Fibroblast of lung (primary cell): Measurements from ENCODE around the gene NTRK3. TPM values are rescaled to one million over a fixed set of nuclear protein-coding genes. Genes with fewer than 3 reads are reported as not detected.

Experiments
- DNase-seq, 2 donors: peaks; one replicate each; pipeline versions ENCODE4 v3.0.0 to v3.0.0-alpha.2; 2010; ENCODE audit warnings: low read depth in 2 of 2
- H2AFZ ChIP-seq: 2 replicates; pipeline ENCODE4 v1.5.1; 2012; ENCODE audit warnings: low read length, control low read depth, inconsistent platforms
- H3K27ac ChIP-seq: 2 replicates; pipeline ENCODE4 v1.5.1; 2011; ENCODE audit warnings: low read length, control low read depth; ENCODE audit not compliant: insufficient read depth
- H3K27me3 ChIP-seq: 2 replicates; pipeline ENCODE4 v1.5.1; 2011; ENCODE audit warnings: mild to moderate bottlenecking, low read length; ENCODE audit not compliant: control insufficient read depth, insufficient read depth
- H3K36me3 ChIP-seq: 2 replicates; pipeline ENCODE4 v1.5.1; 2011; ENCODE audit warnings: low read length; ENCODE audit not compliant: control insufficient read depth, insufficient read depth
- H3K4me1 ChIP-seq: 2 replicates; pipeline ENCODE4 v1.5.1; 2011; ENCODE audit warnings: low read length; ENCODE audit not compliant: control insufficient read depth, insufficient read depth; ENCODE audit errors: extremely low read depth
- H3K4me2 ChIP-seq: 2 replicates; pipeline ENCODE4 v1.5.1; 2011; ENCODE audit warnings: low read length, control low read depth; ENCODE audit not compliant: insufficient read depth; ENCODE audit errors: extremely low read depth
- H3K4me3 ChIP-seq, 4 experiments: fragments of 200-600 bp in 1 of 4; sonication (generic) in 1 of 4; replicated peaks in 1 of 4; 2 replicates each; pipeline ENCODE4 v1.5.1; 2011 to 2016; ENCODE audit warnings: low read length in 4 of 4, low read depth in 3 of 4, mild to moderate bottlenecking in 3 of 4, control low read depth in 2 of 4, inconsistent platforms in 1 of 4, mixed read lengths in 1 of 4; ENCODE audit not compliant: insufficient read depth in 1 of 4; ENCODE audit errors: control extremely low read depth in 1 of 4
- H3K79me2 ChIP-seq: 2 replicates; pipeline ENCODE4 v1.5.1; 2012; ENCODE audit warnings: mild to moderate bottlenecking, low read length, inconsistent platforms; ENCODE audit not compliant: control insufficient read depth, insufficient read depth
- H3K9ac ChIP-seq: 2 replicates; pipeline ENCODE4 v1.5.1; 2011; ENCODE audit warnings: mild to moderate bottlenecking, low read length, control low read depth; ENCODE audit not compliant: insufficient read depth
- H3K9me3 ChIP-seq: 2 replicates; pipeline ENCODE4 v1.5.1; 2012; ENCODE audit warnings: low read depth, low read length; ENCODE audit not compliant: control insufficient read depth, insufficient read depth
- H4K20me1 ChIP-seq: 2 replicates; pipeline ENCODE4 v1.5.1; 2011; ENCODE audit warnings: low read length; ENCODE audit not compliant: control insufficient read depth, insufficient read depth; ENCODE audit errors: extremely low read depth
- EZH2 ChIP-seq: IDR thresholded peaks from 2 replicates; pipeline ENCODE4 v1.5.1; 2012; ENCODE audit warnings: low read length, control low read depth, mild to moderate bottlenecking; ENCODE audit errors: missing control alignments
- polyA plus RNA-seq, 2 donors: library from polyadenylated mRNA; depleted of rRNA in 1 of 2; stranded (reverse) in 1 of 2; unstranded in 1 of 2; fragments of >200 nt; gene quantifications; 2 replicates each; pipeline ENCODE4 v1.2.1, GENCODE V29; 2011 to 2012; ENCODE audit warnings: missing spikeins in 1 of 2
- total RNA-seq: library from RNA; depleted of rRNA; stranded (reverse); fragments of >200 nt; gene quantifications from 2 replicates; pipeline ENCODE4 v1.2.1, GENCODE V29; 2014
- TF ChIP-seq, protein P1 (sequence below), 2 donors: IDR thresholded peaks in 1 of 2; conservative IDR thresholded peaks in 1 of 2; 1 replicate in 1 of 2; 2 replicates in 1 of 2; pipeline ENCODE4 v1.5.1; 2011 to 2012; ENCODE audit warnings: low read length in 2 of 2, control low read depth in 1 of 2, inconsistent platforms in 1 of 2, low read depth in 1 of 2, mild to moderate bottlenecking in 1 of 2

NTRK3 gene
- total and polyA plus RNA-seq, 2 donors (not counting 1 experiment from before 2014, with no cell fraction given): 0.06 TPM; not detected in 1

DNA sequence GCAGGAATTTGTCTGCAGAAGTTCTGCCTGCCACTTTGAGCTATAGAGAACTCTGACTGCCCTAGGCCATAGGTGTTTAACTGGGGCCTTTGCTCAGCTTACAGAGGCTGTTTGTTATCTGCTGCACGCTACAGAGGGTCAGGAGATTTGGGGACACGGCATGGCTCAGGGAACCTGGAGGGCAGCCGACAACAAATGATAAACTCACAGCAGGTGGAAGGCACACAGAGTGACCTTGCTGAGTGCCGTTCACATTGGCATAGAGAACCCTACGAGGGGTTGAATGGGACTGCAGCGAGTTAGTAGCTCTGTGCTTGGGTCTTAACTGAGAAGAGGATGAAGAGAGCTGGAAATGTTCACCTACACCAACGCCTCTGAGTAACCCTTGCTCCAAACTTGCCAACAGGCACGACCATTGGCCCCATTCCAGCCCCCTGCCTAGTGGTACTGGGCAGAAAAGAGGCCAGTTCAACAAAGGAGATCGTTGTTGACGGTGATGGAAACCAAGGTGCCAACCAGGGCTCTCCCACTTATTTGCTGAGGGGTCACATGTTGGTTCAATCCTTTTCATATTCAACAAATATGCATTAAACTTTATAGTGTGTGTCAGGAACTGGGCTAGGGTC lies 301.1 kb downstream of the NTRK3 start:
- no peaks in the 10 kb centered on the region for H4K20me1 ChIP-seq
- no peaks in the 10 kb centered on the region for H3K27me3 ChIP-seq
- H3K36me3 ChIP-seq: no peaks in the 10 kb centered on the region
- H3K9ac ChIP-seq: no peak overlapping the region
- H2AFZ ChIP-seq: no peak overlapping the region
- H3K27ac ChIP-seq: no peak overlapping the region
- no peak for TF ChIP-seq EZH2
- TF ChIP-seq, protein P1, sequence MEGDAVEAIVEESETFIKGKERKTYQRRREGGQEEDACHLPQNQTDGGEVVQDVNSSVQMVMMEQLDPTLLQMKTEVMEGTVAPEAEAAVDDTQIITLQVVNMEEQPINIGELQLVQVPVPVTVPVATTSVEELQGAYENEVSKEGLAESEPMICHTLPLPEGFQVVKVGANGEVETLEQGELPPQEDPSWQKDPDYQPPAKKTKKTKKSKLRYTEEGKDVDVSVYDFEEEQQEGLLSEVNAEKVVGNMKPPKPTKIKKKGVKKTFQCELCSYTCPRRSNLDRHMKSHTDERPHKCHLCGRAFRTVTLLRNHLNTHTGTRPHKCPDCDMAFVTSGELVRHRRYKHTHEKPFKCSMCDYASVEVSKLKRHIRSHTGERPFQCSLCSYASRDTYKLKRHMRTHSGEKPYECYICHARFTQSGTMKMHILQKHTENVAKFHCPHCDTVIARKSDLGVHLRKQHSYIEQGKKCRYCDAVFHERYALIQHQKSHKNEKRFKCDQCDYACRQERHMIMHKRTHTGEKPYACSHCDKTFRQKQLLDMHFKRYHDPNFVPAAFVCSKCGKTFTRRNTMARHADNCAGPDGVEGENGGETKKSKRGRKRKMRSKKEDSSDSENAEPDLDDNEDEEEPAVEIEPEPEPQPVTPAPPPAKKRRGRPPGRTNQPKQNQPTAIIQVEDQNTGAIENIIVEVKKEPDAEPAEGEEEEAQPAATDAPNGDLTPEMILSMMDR (conservative IDR thresholded peaks at IDR 0.05 in 1 of 2, IDR thresholded peaks at IDR 0.05 in 1 of 2; ENCODE audit: low read depth in 1 of 2, low read length in 2 of 2): no peak
- no peak overlapping the region for H3K4me2 ChIP-seq
- H3K4me1 ChIP-seq: no peaks in the 10 kb centered on the region
- H3K79me2 ChIP-seq: no peaks in the 10 kb centered on the region
- no peak overlapping the region for H3K4me3 ChIP-seq
- H3K9me3 ChIP-seq: no peaks in the 10 kb centered on the region
- DNase-seq: no peak

DNA sequence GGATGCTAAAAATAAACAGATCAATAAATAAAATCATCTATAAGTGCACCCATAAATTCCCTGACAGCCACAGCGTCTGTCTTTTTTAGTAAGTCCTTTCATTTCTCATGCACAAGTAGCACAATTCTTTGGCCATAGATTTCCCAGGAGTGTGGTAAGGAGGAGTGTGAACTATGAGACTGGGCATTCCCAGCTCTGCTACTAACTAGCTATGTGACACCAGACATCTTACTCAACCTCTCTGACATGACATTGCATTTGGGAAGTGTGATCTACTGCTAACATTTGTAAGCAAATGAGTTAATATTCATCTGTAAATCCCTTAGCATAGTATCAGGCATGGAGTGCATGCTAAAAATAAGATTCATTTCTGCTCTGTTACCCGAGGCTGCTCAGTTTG lies 301.7 kb downstream of the NTRK3 start:
- Histone ChIP-seq H3K9me3 (no peaks in the 10 kb centered on the region), H4K20me1 (no peaks in the 10 kb centered on the region), H3K27ac (no peak overlapping the region), H3K4me1 (no peaks in the 10 kb centered on the region), H3K79me2 (no peaks in the 10 kb centered on the region), H2AFZ (no peak overlapping the region), H3K36me3 (no peaks in the 10 kb centered on the region), H3K4me2 (no peak overlapping the region), H3K9ac (no peak overlapping the region), H3K4me3 (no peak overlapping the region), H3K27me3 (no peaks in the 10 kb centered on the region)
- no peak for DNase-seq
- TF ChIP-seq, protein P1 (conservative IDR thresholded peaks at IDR 0.05 in 1 of 2, IDR thresholded peaks at IDR 0.05 in 1 of 2; ENCODE audit: low read depth in 1 of 2, low read length in 2 of 2): no peak
- TF ChIP-seq EZH2: no peak

DNA sequence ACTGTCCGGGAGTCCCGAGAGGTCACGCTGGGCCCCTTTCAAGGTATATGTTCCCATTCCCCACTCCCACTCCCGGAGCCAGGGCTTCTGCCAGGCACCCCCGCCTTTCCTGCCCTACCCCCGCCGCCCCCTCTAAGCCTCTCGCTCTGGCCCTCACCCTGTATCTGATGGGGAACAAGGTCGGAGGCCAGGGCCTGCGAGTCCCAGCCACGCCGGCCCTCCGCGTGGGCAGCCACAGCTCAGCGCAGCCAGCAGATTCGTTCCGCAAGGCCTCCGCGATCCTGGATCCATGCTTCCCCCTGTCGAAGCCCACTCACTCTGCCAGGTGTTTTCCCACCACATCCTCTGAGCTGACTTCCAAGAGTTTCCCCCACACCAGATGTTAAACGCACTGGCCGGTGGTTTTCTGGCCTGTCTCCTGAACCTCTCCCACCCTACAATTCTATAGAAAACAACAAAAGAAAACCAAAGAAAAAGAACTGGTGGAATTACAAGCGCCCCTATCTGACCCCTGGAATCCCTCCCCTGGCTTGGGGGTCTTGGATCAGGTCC lies 303.7 kb downstream of the NTRK3 start:
- H3K36me3 ChIP-seq: no peaks in the 10 kb centered on the region
- H3K4me3 ChIP-seq: no peak overlapping the region
- no peak for DNase-seq
- H2AFZ ChIP-seq: no peak overlapping the region
- no peaks in the 10 kb centered on the region for H3K79me2 ChIP-seq
- H3K9ac ChIP-seq: no peak overlapping the region
- H3K4me1 ChIP-seq: no peaks in the 10 kb centered on the region
- H3K27me3 ChIP-seq: no peaks in the 10 kb centered on the region
- no peak overlapping the region for H3K4me2 ChIP-seq
- H3K27ac ChIP-seq: no peak overlapping the region
- TF ChIP-seq, protein P1 (conservative IDR thresholded peaks at IDR 0.05 in 1 of 2, IDR thresholded peaks at IDR 0.05 in 1 of 2; ENCODE audit: low read depth in 1 of 2, low read length in 2 of 2): no peak
- no peak for TF ChIP-seq EZH2
- no peaks in the 10 kb centered on the region for H4K20me1 ChIP-seq
- H3K9me3 ChIP-seq: no peaks in the 10 kb centered on the region
